ENCODE results near the gene CAPZA2. TPM values are rescaled to one million over a fixed set of nuclear protein-coding genes. Genes with fewer than 3 reads are reported as not detected.
A peak's percentile ranks its signal among the peaks of the same experiment; 100 is the strongest.

Gene CAPZA2
- total and polyA plus RNA-seq, 10 of the 15 experiments (the other 5 are each of a cell fraction or from before 2014, with no cell fraction given), result 50.0 to 379 (median 117) TPM

DNA sequence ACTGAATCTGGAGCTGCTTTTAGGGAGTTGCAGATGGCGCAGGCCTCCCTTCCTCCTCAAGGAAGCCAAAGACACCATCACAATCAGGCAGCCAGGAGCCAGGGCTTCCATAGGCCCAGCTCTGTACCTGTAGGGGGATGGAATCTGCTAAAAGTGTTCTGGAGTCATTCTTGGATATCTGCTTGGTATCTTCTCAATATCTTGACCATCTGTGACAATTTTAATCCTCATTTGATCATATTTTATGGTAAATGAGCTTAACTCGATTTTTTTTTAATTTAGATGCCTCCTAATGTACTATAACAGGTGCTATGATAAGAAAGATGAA is 94.1 kb downstream of the CAPZA2 start:
- CTCF ChIA-PET, result interaction anchor here (0.7 to 4.7 kb wide), 11 partner anchors 13 to 170 kb away, joined by 3 to 70 read pairs (median 6); no protein-coding TSS in a partner anchor
- RAD21 ChIA-PET (ENCODE audit: unreplicated experiment), result interaction anchor here (0.6 to 4.3 kb wide), 14 partner anchors 11 to 171 kb away, joined by 3 to 22 read pairs (median 6); no protein-coding TSS in a partner anchor
- Histone ChIP-seq H3K4me3 (peak overlapping the region; percentile 57), H3K9me3 (replicated peaks; ENCODE audit: control insufficient read depth, insufficient read depth, low read length) (no peaks in the 10 kb centered on the region), H3K27ac (ENCODE audit: control insufficient read depth, insufficient read depth) (peak overlapping the region; percentile 98), H3K4me2 (ENCODE audit: control insufficient read depth, insufficient read depth) (peak overlapping the region; percentile 83), H3K79me2 (ENCODE audit: control insufficient read depth, insufficient read depth, low read length) (peaks cover 80% of the 10 kb centered on the region), H3K27me3 (replicated peaks in 1 of 2; ENCODE audit: control insufficient read depth in 2 of 2, insufficient read depth in 2 of 2, low read length in 1 of 2) (no peaks in the 10 kb centered on the region), H3K4me1 (ENCODE audit: control insufficient read depth, insufficient read depth, low read length) (peaks cover 27% of the 10 kb centered on the region), H3K36me3 (ENCODE audit: control insufficient read depth in 2 of 2, insufficient read depth in 2 of 2, low read length in 1 of 2) (no peaks in the 10 kb centered on the region), H2AFZ (ENCODE audit: control insufficient read depth, low read depth, low read length) (peak overlapping the region; percentile 42; the same call in 1 of the 2 replicates), H4K20me1 (ENCODE audit: control insufficient read depth, insufficient read depth) (no peaks in the 10 kb centered on the region), H3K9ac (ENCODE audit: control insufficient read depth, insufficient read depth, low read length) (peak overlapping the region; percentile 98)
- intact Hi-C loops (cut with micrococcal nuclease; ENCODE audit: unreplicated experiment), result loop anchor here (2.0 kb wide), 1 partner anchor 54 kb away; no protein-coding TSS in a partner anchor
- POLR2A ChIA-PET, result interaction anchor here (0.6 to 1.6 kb wide), 8 partner anchors 14 to 411 kb away, joined by 3 to 49 read pairs (median 4); no protein-coding TSS in a partner anchor
- 43% methylated on average over 2 of the region's 2 CpGs for WGBS (ENCODE audit: insufficient coverage, insufficient replicate concordance, low lambda C conversion rate, missing lambda C conversion rate)
- in situ Hi-C loops (cut with MboI), result no loop called here
- no peak for TF ChIP-seq SIX5 (IDR thresholded peaks at IDR 0.05; ENCODE audit: low read depth, low read length, severe bottlenecking)
- TF ChIP-seq, protein P1, sequence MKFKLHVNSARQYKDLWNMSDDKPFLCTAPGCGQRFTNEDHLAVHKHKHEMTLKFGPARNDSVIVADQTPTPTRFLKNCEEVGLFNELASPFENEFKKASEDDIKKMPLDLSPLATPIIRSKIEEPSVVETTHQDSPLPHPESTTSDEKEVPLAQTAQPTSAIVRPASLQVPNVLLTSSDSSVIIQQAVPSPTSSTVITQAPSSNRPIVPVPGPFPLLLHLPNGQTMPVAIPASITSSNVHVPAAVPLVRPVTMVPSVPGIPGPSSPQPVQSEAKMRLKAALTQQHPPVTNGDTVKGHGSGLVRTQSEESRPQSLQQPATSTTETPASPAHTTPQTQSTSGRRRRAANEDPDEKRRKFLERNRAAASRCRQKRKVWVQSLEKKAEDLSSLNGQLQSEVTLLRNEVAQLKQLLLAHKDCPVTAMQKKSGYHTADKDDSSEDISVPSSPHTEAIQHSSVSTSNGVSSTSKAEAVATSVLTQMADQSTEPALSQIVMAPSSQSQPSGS (IDR thresholded peaks at IDR 0.05; ENCODE audit: low read length), result no peak
- TF ChIP-seq CBX3 (IDR thresholded peaks at IDR 0.05; ENCODE audit: borderline replicate concordance, low read depth), result no peak
- TF ChIP-seq, protein P2, sequence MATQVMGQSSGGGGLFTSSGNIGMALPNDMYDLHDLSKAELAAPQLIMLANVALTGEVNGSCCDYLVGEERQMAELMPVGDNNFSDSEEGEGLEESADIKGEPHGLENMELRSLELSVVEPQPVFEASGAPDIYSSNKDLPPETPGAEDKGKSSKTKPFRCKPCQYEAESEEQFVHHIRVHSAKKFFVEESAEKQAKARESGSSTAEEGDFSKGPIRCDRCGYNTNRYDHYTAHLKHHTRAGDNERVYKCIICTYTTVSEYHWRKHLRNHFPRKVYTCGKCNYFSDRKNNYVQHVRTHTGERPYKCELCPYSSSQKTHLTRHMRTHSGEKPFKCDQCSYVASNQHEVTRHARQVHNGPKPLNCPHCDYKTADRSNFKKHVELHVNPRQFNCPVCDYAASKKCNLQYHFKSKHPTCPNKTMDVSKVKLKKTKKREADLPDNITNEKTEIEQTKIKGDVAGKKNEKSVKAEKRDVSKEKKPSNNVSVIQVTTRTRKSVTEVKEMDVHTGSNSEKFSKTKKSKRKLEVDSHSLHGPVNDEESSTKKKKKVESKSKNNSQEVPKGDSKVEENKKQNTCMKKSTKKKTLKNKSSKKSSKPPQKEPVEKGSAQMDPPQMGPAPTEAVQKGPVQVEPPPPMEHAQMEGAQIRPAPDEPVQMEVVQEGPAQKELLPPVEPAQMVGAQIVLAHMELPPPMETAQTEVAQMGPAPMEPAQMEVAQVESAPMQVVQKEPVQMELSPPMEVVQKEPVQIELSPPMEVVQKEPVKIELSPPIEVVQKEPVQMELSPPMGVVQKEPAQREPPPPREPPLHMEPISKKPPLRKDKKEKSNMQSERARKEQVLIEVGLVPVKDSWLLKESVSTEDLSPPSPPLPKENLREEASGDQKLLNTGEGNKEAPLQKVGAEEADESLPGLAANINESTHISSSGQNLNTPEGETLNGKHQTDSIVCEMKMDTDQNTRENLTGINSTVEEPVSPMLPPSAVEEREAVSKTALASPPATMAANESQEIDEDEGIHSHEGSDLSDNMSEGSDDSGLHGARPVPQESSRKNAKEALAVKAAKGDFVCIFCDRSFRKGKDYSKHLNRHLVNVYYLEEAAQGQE (IDR thresholded peaks at IDR 0.05; ENCODE audit: low read depth, low read length), result no peak
- TF ChIP-seq RB1 (IDR thresholded peaks at IDR 0.05; ENCODE audit: borderline replicate concordance), result 0 out of 2 replicates have a peak, but pooled peaks have one; percentile 6
- no peak for TF ChIP-seq BCL11A (IDR thresholded peaks at IDR 0.05; ENCODE audit: low read depth, low read length)
- no peak for DNase-seq (ENCODE audit: low read depth, low spot score)
- no peak for FAIRE-seq
- ATAC-seq, result no peak; the same call in 2 of the 3 replicates
- SMC1A ChIA-PET (ENCODE audit: uncharacterized antibody, unreplicated experiment), result interaction anchor here (0.6 to 4.9 kb wide), 18 partner anchors 10 to 391 kb away, joined by 3 to 64 read pairs (median 6); no protein-coding TSS in a partner anchor
- no TSS peak for BruUV-seq (replicated peaks)

Measured in GM12878 (cell line).